BJ (cell line): ENCODE results near the gene BLACAT1. TPM values are rescaled to one million over a fixed set of nuclear protein-coding genes. Genes with fewer than 3 reads are reported as not detected.
"Not testable (repeated sequence)": the region's sequence is repeated elsewhere in the genome, so short reads cannot be mapped to it uniquely, and the experiment has no call there.

Experiments
- CTCF ChIA-PET: fragments of 350-600 bp; formaldehyde crosslinking; extraction: SDS; loops from one replicate; lab custom pipeline; 2021; ENCODE audit warnings: antibody characterized with exemption, inconsistent platforms; lab: Yijun Ruan, JAX
- POLR2A ChIA-PET: fragments of 300-600 bp; sonication (Branson Sonifier 250); formaldehyde crosslinking; extraction: SDS; loops from one replicate; lab custom pipeline; 2021; ENCODE audit warnings: antibody characterized with exemption; lab: Charles Lee
- DNase-seq: peaks from one replicate; pipeline ENCODE4 v3.0.0-alpha.2; 2011; ENCODE audit warnings: low read depth
- H3K27me3 ChIP-seq: 2 replicates; pipeline ENCODE4 v1.6.0; 2011; ENCODE audit warnings: low read length; ENCODE audit not compliant: control insufficient read depth, insufficient read depth
- H3K36me3 ChIP-seq: 2 replicates; pipeline ENCODE4 v1.5.1; 2011; ENCODE audit warnings: low read length; ENCODE audit not compliant: control insufficient read depth, insufficient read depth
- H3K4me3 ChIP-seq: 2 replicates; pipeline ENCODE4 v1.5.1; 2011; ENCODE audit warnings: low read depth, mild to moderate bottlenecking, control low read depth, low read length
- polyA plus RNA-seq: library from polyadenylated mRNA; depleted of rRNA; stranded (reverse); fragments of >200 nt; gene quantifications from 2 replicates; pipeline ENCODE4 v1.2.3, GENCODE V29; 2011
- TF ChIP-seq, protein P1 (sequence below): IDR thresholded peaks from 2 replicates; pipeline ENCODE4 v1.5.1; 2011; ENCODE audit warnings: low read depth, mild to moderate bottlenecking, control low read depth, inconsistent platforms, low read length, moderate library complexity; ENCODE audit not compliant: insufficient read depth

BLACAT1 gene
- polyA plus RNA-seq, 1 experiment = 0.02 TPM

GRCh38 chr1:205481629-205482151 lies 25.8 kb upstream of the BLACAT1 start:
- no peak for DNase-seq
- ChIA-PET POLR2A (no interaction called here), CTCF (interaction anchor here (1.1 to 37.0 kb wide), 3 partner anchors 11 to 127 kb away, joined by 3 to 819 read pairs (median 119); partner anchors contain the start of gene KLHDC8A)
- Histone ChIP-seq H3K4me3 (no peak overlapping the region), H3K27me3 (peaks cover 25% of the 10 kb centered on the region), H3K36me3 (no peaks in the 10 kb centered on the region)
- TF ChIP-seq, protein P1, sequence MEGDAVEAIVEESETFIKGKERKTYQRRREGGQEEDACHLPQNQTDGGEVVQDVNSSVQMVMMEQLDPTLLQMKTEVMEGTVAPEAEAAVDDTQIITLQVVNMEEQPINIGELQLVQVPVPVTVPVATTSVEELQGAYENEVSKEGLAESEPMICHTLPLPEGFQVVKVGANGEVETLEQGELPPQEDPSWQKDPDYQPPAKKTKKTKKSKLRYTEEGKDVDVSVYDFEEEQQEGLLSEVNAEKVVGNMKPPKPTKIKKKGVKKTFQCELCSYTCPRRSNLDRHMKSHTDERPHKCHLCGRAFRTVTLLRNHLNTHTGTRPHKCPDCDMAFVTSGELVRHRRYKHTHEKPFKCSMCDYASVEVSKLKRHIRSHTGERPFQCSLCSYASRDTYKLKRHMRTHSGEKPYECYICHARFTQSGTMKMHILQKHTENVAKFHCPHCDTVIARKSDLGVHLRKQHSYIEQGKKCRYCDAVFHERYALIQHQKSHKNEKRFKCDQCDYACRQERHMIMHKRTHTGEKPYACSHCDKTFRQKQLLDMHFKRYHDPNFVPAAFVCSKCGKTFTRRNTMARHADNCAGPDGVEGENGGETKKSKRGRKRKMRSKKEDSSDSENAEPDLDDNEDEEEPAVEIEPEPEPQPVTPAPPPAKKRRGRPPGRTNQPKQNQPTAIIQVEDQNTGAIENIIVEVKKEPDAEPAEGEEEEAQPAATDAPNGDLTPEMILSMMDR = no peak

- CTCF ChIA-PET = interaction anchor here (1.1 to 37.0 kb wide), 3 partner anchors 12 to 126 kb away, joined by 3 to 819 read pairs (median 119); partner anchors contain the start of gene KLHDC8A
- Histone ChIP-seq H3K27me3 (peaks cover 25% of the 10 kb centered on the region), H3K4me3 (no peak overlapping the region), H3K36me3 (no peaks in the 10 kb centered on the region)
- DNase-seq = no peak
- TF ChIP-seq, protein P1 = no peak
- POLR2A ChIA-PET = no interaction called here
Observed at GRCh38 chr1:205481218-205481617, 25.4 kb upstream of the BLACAT1 start.

GRCh38 chr1:205480349-205480985 lies 24.6 kb upstream of the BLACAT1 start:
- H3K36me3 ChIP-seq = no peaks in the 10 kb centered on the region
- TF ChIP-seq, protein P1 = no peak
- ChIA-PET POLR2A (no interaction called here), CTCF (interaction anchor here (1.2 to 37.0 kb wide), 5 partner anchors 8 to 266 kb away, joined by 3 to 819 read pairs (median 5); no protein-coding TSS in a partner anchor)
- H3K27me3 ChIP-seq = peaks cover 25% of the 10 kb centered on the region
- H3K4me3 ChIP-seq = no peak overlapping the region
- DNase-seq = no peak

DNA sequence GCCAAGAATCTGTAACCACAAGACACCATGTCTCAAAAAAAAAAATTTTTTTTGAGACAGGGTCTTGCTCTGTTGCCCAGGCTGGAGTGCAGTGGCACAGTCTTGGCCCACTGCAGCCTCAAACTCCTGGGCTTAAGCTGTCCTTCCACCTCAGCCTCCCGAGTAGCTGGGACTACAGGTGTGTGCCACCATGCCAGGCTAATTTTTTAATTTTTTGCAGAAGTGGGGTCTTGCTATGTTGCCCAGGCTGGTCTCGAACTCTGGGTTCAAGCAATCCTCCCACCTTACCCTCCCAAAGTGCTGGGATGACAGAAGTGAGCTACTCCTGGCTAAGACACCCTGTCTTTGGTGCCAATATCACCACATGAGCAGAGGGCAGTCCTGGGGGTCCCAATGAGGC lies 23.1 kb upstream of the BLACAT1 start:
- POLR2A ChIA-PET = interaction anchor here (0.5 kb wide), 1 partner anchor 294 kb away, joined by 13 read pairs; no protein-coding TSS in a partner anchor
- H3K27me3 ChIP-seq = peaks cover 21% of the 10 kb centered on the region

GRCh38 chr1:205477759-205478247 lies 22.0 kb upstream of the BLACAT1 start:
- H3K27me3 ChIP-seq = peaks cover 18% of the 10 kb centered on the region
- no peaks in the 10 kb centered on the region for H3K36me3 ChIP-seq
- H3K4me3 ChIP-seq = no peak overlapping the region
- TF ChIP-seq, protein P1 = no peak
- ChIA-PET POLR2A (no interaction called here), CTCF (interaction anchor here (0.7 to 37.0 kb wide), 7 partner anchors 11 to 248 kb away, joined by 3 to 819 read pairs (median 4); no protein-coding TSS in a partner anchor)
- DNase-seq = peak; percentile 39

More for the DNA sequence above, 23.1 kb upstream of the BLACAT1 start:
- not testable (repeated sequence) for H3K4me3 ChIP-seq, H3K36me3 ChIP-seq, DNase-seq
- CTCF ChIA-PET = interaction anchor here (1.0 to 37.0 kb wide), 5 partner anchors 10 to 128 kb away, joined by 3 to 819 read pairs (median 11); no protein-coding TSS in a partner anchor
